ENCODE data around the gene EDDM3A.
"Not testable (repeated sequence)": the region's sequence is repeated elsewhere in the genome, so short reads cannot be mapped to it uniquely, and the experiment has no call there.

DNA sequence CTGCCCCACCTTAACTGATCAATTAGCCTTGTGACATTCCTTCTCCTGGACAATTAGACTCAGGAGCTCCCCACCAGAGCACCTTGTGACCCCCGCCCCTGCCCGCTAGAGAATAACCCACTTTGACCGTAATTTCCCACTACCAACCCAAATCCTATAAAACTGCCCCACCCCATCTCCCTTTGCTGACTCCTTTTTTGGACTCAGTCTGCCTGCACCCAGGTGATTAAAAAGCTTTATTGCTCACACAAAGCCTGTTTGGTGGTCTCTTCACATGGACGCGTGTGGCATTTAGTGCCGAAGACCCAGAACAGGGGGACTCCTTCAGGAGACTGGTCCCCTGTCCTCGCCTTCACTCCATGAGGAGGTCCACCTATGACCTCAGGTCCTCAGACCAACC, 44.7 kb upstream of the EDDM3A start:
- TF ChIP-seq CTCF (IDR thresholded peaks at IDR 0.05); ZFX (IDR thresholded peaks at IDR 0.05; ENCODE audit: borderline replicate concordance): not testable (repeated sequence)

Measured in 22Rv1 (cell line).